DOHH2 (cell line): ENCODE results near the gene MYPN.
"Not testable (repeated sequence)": the region's sequence is repeated elsewhere in the genome, so short reads cannot be mapped to it uniquely, and the experiment has no call there.

Experiments
- EZH2phosphoT487 ChIP-seq: fragments of 200-600 bp; sonication (generic); IDR thresholded peaks from 2 replicates; pipeline ENCODE4 v1.6.1; 2017; ENCODE audit warnings: borderline replicate concordance, mild to moderate bottlenecking, antibody characterized with exemption, low read length, moderate library complexity, mixed read lengths
- TF ChIP-seq, protein P1 (sequence below): fragments of 200-600 bp; sonication (generic); IDR thresholded peaks from one replicate; pipeline ENCODE4 v1.5.1; 2014; ENCODE audit warnings: antibody characterized with exemption, mild to moderate bottlenecking, low read depth, low read length; ENCODE audit not compliant: poor library complexity, severe bottlenecking

DNA sequence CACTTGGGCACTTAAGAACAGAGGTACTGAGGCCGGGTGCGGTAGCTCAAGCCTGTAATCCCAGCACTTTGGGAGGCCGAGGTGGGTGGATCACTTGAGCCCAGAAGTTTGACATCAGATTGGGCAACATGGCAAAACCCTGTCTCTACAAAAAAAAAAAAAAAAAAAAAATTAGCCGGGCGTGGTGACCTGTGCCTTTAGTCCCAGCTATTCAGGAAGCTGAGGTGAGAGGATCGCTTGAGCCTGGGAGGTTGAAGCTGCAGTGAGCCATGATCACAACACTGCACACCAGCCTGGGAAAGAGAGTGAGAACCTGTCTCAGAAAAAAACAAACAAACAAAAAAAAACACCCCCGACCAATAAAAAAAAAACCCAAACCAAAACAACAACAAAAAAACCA, 48.2 kb downstream of the MYPN start:
- TF ChIP-seq, protein P1, sequence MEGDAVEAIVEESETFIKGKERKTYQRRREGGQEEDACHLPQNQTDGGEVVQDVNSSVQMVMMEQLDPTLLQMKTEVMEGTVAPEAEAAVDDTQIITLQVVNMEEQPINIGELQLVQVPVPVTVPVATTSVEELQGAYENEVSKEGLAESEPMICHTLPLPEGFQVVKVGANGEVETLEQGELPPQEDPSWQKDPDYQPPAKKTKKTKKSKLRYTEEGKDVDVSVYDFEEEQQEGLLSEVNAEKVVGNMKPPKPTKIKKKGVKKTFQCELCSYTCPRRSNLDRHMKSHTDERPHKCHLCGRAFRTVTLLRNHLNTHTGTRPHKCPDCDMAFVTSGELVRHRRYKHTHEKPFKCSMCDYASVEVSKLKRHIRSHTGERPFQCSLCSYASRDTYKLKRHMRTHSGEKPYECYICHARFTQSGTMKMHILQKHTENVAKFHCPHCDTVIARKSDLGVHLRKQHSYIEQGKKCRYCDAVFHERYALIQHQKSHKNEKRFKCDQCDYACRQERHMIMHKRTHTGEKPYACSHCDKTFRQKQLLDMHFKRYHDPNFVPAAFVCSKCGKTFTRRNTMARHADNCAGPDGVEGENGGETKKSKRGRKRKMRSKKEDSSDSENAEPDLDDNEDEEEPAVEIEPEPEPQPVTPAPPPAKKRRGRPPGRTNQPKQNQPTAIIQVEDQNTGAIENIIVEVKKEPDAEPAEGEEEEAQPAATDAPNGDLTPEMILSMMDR = not testable (repeated sequence)
- not testable (repeated sequence) for TF ChIP-seq EZH2phosphoT487
